Caco-2 (cell line): Measurements from ENCODE around the gene IPMK. TPM values are rescaled to one million over a fixed set of nuclear protein-coding genes. Genes with fewer than 3 reads are reported as not detected.

Source experiments
- BruUV-seq: library from RNA; stranded (reverse); fragments of 400-500 nt; replicated peaks from 2 replicates; lab custom pipeline; 2021; lab: Mats Ljungman, UMichigan
- CTCF ChIA-PET: fragments of 300-600 bp; sonication (Branson Sonifier 250); formaldehyde crosslinking; loops from one replicate; lab custom pipeline; 2022; ENCODE audit warnings: antibody characterized with exemption; lab: Charles Lee
- POLR2A ChIA-PET: fragments of 300-600 bp; sonication (Branson Sonifier 250); formaldehyde crosslinking; loops from one replicate; lab custom pipeline; 2022; ENCODE audit warnings: antibody characterized with exemption; lab: Charles Lee
- DNase-seq, 2 experiments: peaks; one replicate each; pipeline versions ENCODE4 v3.0.0 to v3.0.0-alpha.2; 2020 to 2022
- H3K27me3 ChIP-seq: replicated peaks from 2 replicates; pipeline ENCODE4 v1.6.0; 2011; ENCODE audit warnings: low read length; ENCODE audit not compliant: control insufficient read depth, insufficient read depth
- H3K36me3 ChIP-seq: 2 replicates; pipeline ENCODE4 v1.5.1; 2011; ENCODE audit warnings: low read length; ENCODE audit not compliant: control insufficient read depth, insufficient read depth
- H3K4me1 ChIP-seq: fragments of 250-450 bp; sonication (Bioruptor Pico); 2 replicates; pipeline ENCODE4 v1.5.1; 2020; ENCODE audit warnings: mild to moderate bottlenecking
- H3K4me3 ChIP-seq: 2 replicates; pipeline ENCODE4 v1.5.1; 2011; ENCODE audit warnings: low read depth, mild to moderate bottlenecking, control low read depth, low read length
- H3K9me3 ChIP-seq: fragments of 250-450 bp; sonication (Bioruptor Pico); 2 replicates; pipeline ENCODE4 v1.5.1; 2020; ENCODE audit warnings: mild to moderate bottlenecking, moderate library complexity
- H3K27ac Mint-ChIP-seq: one replicate; pipeline ENCODE4 v1.8.0; 2022; ENCODE audit warnings: mixed read lengths; ENCODE audit not compliant: unreplicated experiment
- H3K27me3 Mint-ChIP-seq: one replicate; pipeline ENCODE4 v1.8.0; 2022; ENCODE audit warnings: mixed read lengths; ENCODE audit not compliant: insufficient read depth, unreplicated experiment
- H3K36me3 Mint-ChIP-seq: one replicate; pipeline ENCODE4 v1.8.0; 2022; ENCODE audit warnings: mild to moderate bottlenecking, mixed read lengths; ENCODE audit not compliant: insufficient read depth, unreplicated experiment
- H3K4me1 Mint-ChIP-seq: one replicate; pipeline ENCODE4 v1.8.0; 2022; ENCODE audit warnings: low read depth, mixed read lengths; ENCODE audit not compliant: unreplicated experiment
- H3K4me3 Mint-ChIP-seq: one replicate; pipeline ENCODE4 v1.8.0; 2022; ENCODE audit warnings: mild to moderate bottlenecking, moderate library complexity, mixed read lengths; ENCODE audit not compliant: unreplicated experiment
- H3K9me3 Mint-ChIP-seq: one replicate; pipeline ENCODE4 v1.8.0; 2022; ENCODE audit warnings: mixed read lengths; ENCODE audit not compliant: unreplicated experiment
- CTCF ChIP-seq, 2 experiments: fragments of 200-600 bp in 1 of 2; IDR thresholded peaks; 1 replicate in 1 of 2; 2 replicates in 1 of 2; pipeline versions ENCODE4 v1.5.1 to v1.8.0; 2011 to 2022; ENCODE audit warnings: antibody characterized with exemption in 1 of 2, control low read depth in 1 of 2, inconsistent platforms in 1 of 2, low read depth in 1 of 2, low read length in 1 of 2, mild to moderate bottlenecking in 1 of 2, moderate library complexity in 1 of 2; ENCODE audit not compliant: insufficient read depth in 1 of 2, severe bottlenecking in 1 of 2, unreplicated experiment in 1 of 2
- intact Hi-C: fragments of 100-400 bp; cut with micrococcal nuclease; formaldehyde crosslinking; loops from one replicate; pipeline ENCODE4 v1.10.0; 2022; ENCODE audit not compliant: unreplicated experiment
- total RNA-seq: library from RNA; stranded (reverse); gene quantifications from 2 replicates; pipeline ENCODE4 v1.2.3, GENCODE V29; 2022

The IPMK gene
- total RNA-seq, 1 experiment from 2014 or later = 18.3 TPM

GRCh38 chr10:58278274-58278961 is 10.7 kb upstream of the IPMK start:
- DNase-seq = no peak
- no peak for TF ChIP-seq CTCF (IDR thresholded peaks at IDR 0.05; ENCODE audit: insufficient read depth in 1 of 2, low read depth in 1 of 2, low read length in 1 of 2, severe bottlenecking in 1 of 2, unreplicated experiment in 1 of 2)
- peaks cover 45% of the 10 kb centered on the region for H3K36me3 Mint-ChIP-seq
- Histone ChIP-seq H3K27me3 (no peaks in the 10 kb centered on the region), H3K36me3 (peaks cover 5% of the 10 kb centered on the region; the same call in 1 of the 2 replicates), H3K9me3 (no peaks in the 10 kb centered on the region), H3K4me3 (no peak overlapping the region), H3K4me1 (peaks cover 27% of the 10 kb centered on the region)
- no peak overlapping the region for H3K27ac Mint-ChIP-seq
- H3K9me3 Mint-ChIP-seq = no peaks in the 10 kb centered on the region
- H3K4me3 Mint-ChIP-seq = no peak overlapping the region
- intact Hi-C loops = no loop called here
- BruUV-seq = no TSS peak
- no peaks in the 10 kb centered on the region for H3K27me3 Mint-ChIP-seq
- ChIA-PET CTCF (interaction anchor here (1.1 kb wide), 1 partner anchor 13 kb away, joined by 3 read pairs; no protein-coding TSS in a partner anchor), POLR2A (interaction anchor here (0.9 kb wide), 1 partner anchor 10 kb away, joined by 3 read pairs; no protein-coding TSS in a partner anchor)
- peaks cover 37% of the 10 kb centered on the region for H3K4me1 Mint-ChIP-seq

- no TSS peak for BruUV-seq
- no peaks in the 10 kb centered on the region for H3K27me3 Mint-ChIP-seq
- intact Hi-C loops = no loop called here
- no peaks in the 10 kb centered on the region for H3K9me3 ChIP-seq
- H3K4me3 ChIP-seq = peak overlapping the region; percentile 20; the same call in 1 of the 2 replicates
- H3K4me1 ChIP-seq = peaks cover 22% of the 10 kb centered on the region
- POLR2A ChIA-PET = no interaction called here
- peaks cover 5% of the 10 kb centered on the region for H3K36me3 ChIP-seq
- peak overlapping the region; percentile 70 for H3K4me3 Mint-ChIP-seq
- peaks cover 45% of the 10 kb centered on the region for H3K36me3 Mint-ChIP-seq
- peaks cover 37% of the 10 kb centered on the region for H3K4me1 Mint-ChIP-seq
- CTCF ChIA-PET = interaction anchor here (0.6 to 1.2 kb wide), 3 partner anchors 9 to 99 kb away, joined by 3 to 6 read pairs (median 3); no protein-coding TSS in a partner anchor
- DNase-seq = no peak
- no peak for TF ChIP-seq CTCF (IDR thresholded peaks at IDR 0.05; ENCODE audit: insufficient read depth in 1 of 2, low read depth in 1 of 2, low read length in 1 of 2, severe bottlenecking in 1 of 2, unreplicated experiment in 1 of 2)
- peak overlapping the region; percentile 81 for H3K27ac Mint-ChIP-seq
- no peaks in the 10 kb centered on the region for H3K27me3 ChIP-seq
- H3K9me3 Mint-ChIP-seq = no peaks in the 10 kb centered on the region
Observed at GRCh38 chr10:58275908-58276307, 8.2 kb upstream of the IPMK start.

GRCh38 chr10:58275261-58275660 is 7.6 kb upstream of the IPMK start:
- H3K4me3 Mint-ChIP-seq = peak overlapping the region; percentile 70
- POLR2A ChIA-PET = no interaction called here
- peaks cover 20% of the 10 kb centered on the region for H3K4me1 ChIP-seq
- peak overlapping the region; percentile 20 for H3K4me3 ChIP-seq
- peaks cover 3% of the 10 kb centered on the region for H3K36me3 ChIP-seq
- no peaks in the 10 kb centered on the region for H3K27me3 Mint-ChIP-seq
- CTCF ChIA-PET = interaction anchor here (0.6 to 1.2 kb wide), 3 partner anchors 8 to 98 kb away, joined by 3 to 6 read pairs (median 3); no protein-coding TSS in a partner anchor
- no peaks in the 10 kb centered on the region for H3K9me3 ChIP-seq
- H3K36me3 Mint-ChIP-seq = peaks cover 39% of the 10 kb centered on the region
- H3K27me3 ChIP-seq = no peaks in the 10 kb centered on the region
- no peaks in the 10 kb centered on the region for H3K9me3 Mint-ChIP-seq
- peak overlapping the region; percentile 81 for H3K27ac Mint-ChIP-seq
- H3K4me1 Mint-ChIP-seq = peaks cover 32% of the 10 kb centered on the region
- DNase-seq = no peak
- intact Hi-C loops = no loop called here
- no peak for TF ChIP-seq CTCF (IDR thresholded peaks at IDR 0.05; ENCODE audit: insufficient read depth in 1 of 2, low read depth in 1 of 2, low read length in 1 of 2, severe bottlenecking in 1 of 2, unreplicated experiment in 1 of 2)
- no TSS peak for BruUV-seq
